Stomach (tissue), 4 donors: ENCODE results near the gene PIGR.

ENCODE experiments used
- POLR2A ChIP-seq, 4 donors: fragments of 450-650 bp; IDR thresholded peaks; one replicate each; pipeline ENCODE4 v1.6.1; 2016; ENCODE audit warnings: antibody characterized with exemption in 4 of 4, control low read depth in 2 of 4, mild to moderate bottlenecking in 1 of 4, moderate library complexity in 1 of 4
- POLR2AphosphoS5 ChIP-seq, 3 donors: sonication (generic); formaldehyde crosslinking; IDR thresholded peaks; one replicate each; pipeline ENCODE4 v1.6.1; 2016; ENCODE audit warnings: antibody characterized with exemption in 3 of 3
- TF ChIP-seq, protein P1 (sequence below), 7 experiments: fragments of 450-650 bp in 4 of 7; fragments of 200-600 bp in 3 of 7; sonication (generic) in 3 of 7; IDR thresholded peaks; one replicate each; pipeline ENCODE4 v1.5.1; 2016 to 2019; ENCODE audit warnings: antibody characterized with exemption in 7 of 7, control low read depth in 2 of 7, mild to moderate bottlenecking in 1 of 7

DNA sequence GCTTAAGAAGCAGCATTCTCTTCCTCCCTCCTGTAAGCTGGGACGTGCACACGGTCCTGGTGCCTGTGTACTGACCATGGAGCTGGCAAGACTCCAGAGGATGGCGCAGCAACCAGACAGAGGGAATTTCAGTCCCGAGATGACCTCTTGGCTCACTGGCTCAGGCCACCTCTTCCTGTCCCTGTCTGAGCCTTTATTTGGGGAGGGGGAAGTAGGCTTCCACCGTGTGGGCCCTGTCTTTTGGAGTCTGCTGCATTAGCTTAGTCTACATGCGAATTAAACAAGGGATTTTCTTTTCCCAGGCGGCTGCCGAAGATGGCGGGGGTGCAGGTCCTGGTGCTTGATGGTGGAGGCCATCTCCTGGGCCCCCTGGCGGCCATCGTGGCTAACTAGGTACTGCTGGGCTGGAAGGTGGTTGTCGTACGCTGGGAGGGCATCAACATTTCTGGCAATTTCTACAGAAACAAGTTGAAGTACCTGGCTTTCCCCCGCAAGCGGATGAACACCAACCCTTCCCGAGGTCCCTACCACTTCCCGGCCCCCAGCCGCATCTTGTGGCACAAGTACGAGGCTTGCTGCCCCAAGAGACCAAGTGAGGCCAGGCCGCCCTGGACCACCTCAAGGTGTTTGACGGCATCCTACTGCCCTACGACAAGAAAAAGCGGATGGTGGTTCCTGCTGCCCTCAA, 38.8 kb downstream of the PIGR start:
- TF ChIP-seq, protein P1, sequence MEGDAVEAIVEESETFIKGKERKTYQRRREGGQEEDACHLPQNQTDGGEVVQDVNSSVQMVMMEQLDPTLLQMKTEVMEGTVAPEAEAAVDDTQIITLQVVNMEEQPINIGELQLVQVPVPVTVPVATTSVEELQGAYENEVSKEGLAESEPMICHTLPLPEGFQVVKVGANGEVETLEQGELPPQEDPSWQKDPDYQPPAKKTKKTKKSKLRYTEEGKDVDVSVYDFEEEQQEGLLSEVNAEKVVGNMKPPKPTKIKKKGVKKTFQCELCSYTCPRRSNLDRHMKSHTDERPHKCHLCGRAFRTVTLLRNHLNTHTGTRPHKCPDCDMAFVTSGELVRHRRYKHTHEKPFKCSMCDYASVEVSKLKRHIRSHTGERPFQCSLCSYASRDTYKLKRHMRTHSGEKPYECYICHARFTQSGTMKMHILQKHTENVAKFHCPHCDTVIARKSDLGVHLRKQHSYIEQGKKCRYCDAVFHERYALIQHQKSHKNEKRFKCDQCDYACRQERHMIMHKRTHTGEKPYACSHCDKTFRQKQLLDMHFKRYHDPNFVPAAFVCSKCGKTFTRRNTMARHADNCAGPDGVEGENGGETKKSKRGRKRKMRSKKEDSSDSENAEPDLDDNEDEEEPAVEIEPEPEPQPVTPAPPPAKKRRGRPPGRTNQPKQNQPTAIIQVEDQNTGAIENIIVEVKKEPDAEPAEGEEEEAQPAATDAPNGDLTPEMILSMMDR (IDR thresholded peaks at IDR 0.05): peak in 1 of 7 experiments; percentile 21
- TF ChIP-seq POLR2A (IDR thresholded peaks at IDR 0.05) (no peak), POLR2AphosphoS5 (IDR thresholded peaks at IDR 0.05) (no peak)
